CD4-positive, alpha-beta T cell (primary cell): ENCODE data around the gene FLYWCH1. TPM values are rescaled to one million over a fixed set of nuclear protein-coding genes. Genes with fewer than 3 reads are reported as not detected.

Experiments used
- ATAC-seq: fragments of 200-7000 bp; cut with Tn5 transposase; one replicate; pipeline ENCODE4 v1.10.0; 2022; ENCODE audit warnings: mild to moderate bottlenecking; ENCODE audit not compliant: poor library complexity
- CTCF ChIA-PET: fragments of 350-600 bp; sonication (Branson Sonifier 250); formaldehyde crosslinking; loops from one replicate; lab custom pipeline; 2021; ENCODE audit warnings: antibody characterized with exemption, inconsistent platforms; lab: Charles Lee
- POLR2A ChIA-PET: fragments of 350-600 bp; sonication (Branson Sonifier 250); formaldehyde crosslinking; loops from one replicate; lab custom pipeline; 2021; ENCODE audit warnings: antibody characterized with exemption, inconsistent platforms; lab: Charles Lee
- DNase-seq, 14 experiments: peaks; one replicate each; pipeline ENCODE4 v3.0.0-alpha.2; 2013 to 2020; ENCODE audit warnings: mixed read lengths in 2 of 14
- H3K27ac ChIP-seq, 2 donors: one replicate each; pipeline versions ENCODE4 v1.5.1 to v1.7.0; 2013; ENCODE audit warnings: low read length in 2 of 2, low read depth in 1 of 2, mild to moderate bottlenecking in 1 of 2
- H3K27me3 ChIP-seq, 2 experiments: 1 replicate in 1 of 2; 2 replicates in 1 of 2; pipeline versions ENCODE4 v1.6.1 to v1.7.0; 2013; ENCODE audit warnings: low read length in 2 of 2, control low read depth in 1 of 2, mild to moderate bottlenecking in 1 of 2, moderate library complexity in 1 of 2; ENCODE audit not compliant: insufficient read depth in 2 of 2, control insufficient read depth in 1 of 2
- H3K36me3 ChIP-seq: one replicate; pipeline ENCODE4 v1.6.1; 2013; ENCODE audit warnings: low read length, control low read depth; ENCODE audit not compliant: insufficient read depth
- H3K4me1 ChIP-seq: one replicate; pipeline ENCODE4 v1.6.1; 2013; ENCODE audit warnings: low read length, control low read depth; ENCODE audit not compliant: insufficient read depth
- H3K4me3 ChIP-seq: one replicate; pipeline ENCODE4 v1.5.1; 2013; ENCODE audit warnings: mild to moderate bottlenecking, low read length, moderate library complexity
- H3K9me3 ChIP-seq, 2 experiments: 1 replicate in 1 of 2; 2 replicates in 1 of 2; pipeline versions ENCODE4 v1.6.1 to v1.7.0; 2013; ENCODE audit warnings: low read length in 2 of 2, mild to moderate bottlenecking in 2 of 2, control low read depth in 1 of 2, moderate library complexity in 1 of 2; ENCODE audit not compliant: control insufficient read depth in 1 of 2, insufficient read depth in 1 of 2
- H3K27ac Mint-ChIP-seq: one replicate; pipeline ENCODE4 v1.8.0; 2020; ENCODE audit warnings: mixed read lengths
- H3K27me3 Mint-ChIP-seq: one replicate; pipeline ENCODE4 v1.8.0; 2021; ENCODE audit warnings: mixed read lengths
- H3K36me3 Mint-ChIP-seq: one replicate; pipeline ENCODE4 v1.8.0; 2021; ENCODE audit warnings: low read depth, mixed read lengths
- H3K4me1 Mint-ChIP-seq: one replicate; pipeline ENCODE4 v1.8.0; 2021; ENCODE audit warnings: low read depth, mixed read lengths
- H3K4me3 Mint-ChIP-seq: one replicate; pipeline ENCODE4 v1.8.0; 2020; ENCODE audit warnings: mild to moderate bottlenecking, mixed read lengths
- H3K9me3 Mint-ChIP-seq: one replicate; pipeline ENCODE4 v1.8.0; 2020; ENCODE audit warnings: mixed read lengths
- CTCF ChIP-seq: fragments of 200-600 bp; IDR thresholded peaks from one replicate; pipeline ENCODE4 v1.8.0; 2022; ENCODE audit warnings: antibody characterized with exemption, mild to moderate bottlenecking
- intact Hi-C, 2 experiments: fragments of 100-400 bp; cut with DNase I in 1 of 2; cut with micrococcal nuclease in 1 of 2; formaldehyde crosslinking; loops; one replicate each; pipeline versions ENCODE4 v1.15.1 to v1.9.0; 2023 to 2025; cut with DNase I, micrococcal nuclease
- total RNA-seq, 174 experiments: library from RNA in 2 of 174; stranded (reverse) in 2 of 174; gene quantifications; one replicate each; pipeline ENCODE4 v1.2.3 and lab custom pipeline; 2021 to 2026

The FLYWCH1 gene
- total RNA-seq, 2 experiments from 2014 or later = 84.8 to 97.0 TPM

- CTCF ChIA-PET = interaction anchor here (1.3 kb wide), 1 partner anchor 40 kb away, joined by 5 read pairs; no protein-coding TSS in a partner anchor
- Mint-ChIP-seq H3K9me3 (no peaks in the 10 kb centered on the region), H3K36me3 (no peaks in the 10 kb centered on the region), H3K4me3 (peak within 1 kb of the TSS; percentile 90), H3K4me1 (peaks cover 27% of the 10 kb centered on the region), H3K27ac (no peak within 1 kb of the TSS), H3K27me3 (peaks cover 41% of the 10 kb centered on the region)
- no peak for TF ChIP-seq CTCF
- Histone ChIP-seq H3K9me3 (peaks cover 0 to 33% of the 10 kb centered on the region in 2 experiments), H3K36me3 (no peaks in the 10 kb centered on the region), H3K4me1 (peaks cover 74% of the 10 kb centered on the region), H3K27me3 (peaks cover 57 to 67% of the 10 kb centered on the region in 2 experiments), H3K27ac (no peak within 1 kb of the TSS), H3K4me3 (peak within 1 kb of the TSS; percentile 38)
- ATAC-seq = peak; percentile 37
- DNase-seq = peak in 4 of 14 experiments; percentile 33 to 65 (median 51)
- intact Hi-C loops = no loop called here
- POLR2A ChIA-PET = interaction anchor here (0.7 to 2.1 kb wide), 2 partner anchors 16 to 40 kb away, joined by 3 to 9 read pairs; partner anchors contain the start of gene PKMYT1
Observed at GRCh38 chr16:2963723-2964474, 52.2 kb downstream of the FLYWCH1 start, which contains the start of gene KREMEN2. TSS of gene KREMEN2 (plus strand) at chr16:2964275. CDS start at chr16:2964521, 246 bp downstream.

DNA sequence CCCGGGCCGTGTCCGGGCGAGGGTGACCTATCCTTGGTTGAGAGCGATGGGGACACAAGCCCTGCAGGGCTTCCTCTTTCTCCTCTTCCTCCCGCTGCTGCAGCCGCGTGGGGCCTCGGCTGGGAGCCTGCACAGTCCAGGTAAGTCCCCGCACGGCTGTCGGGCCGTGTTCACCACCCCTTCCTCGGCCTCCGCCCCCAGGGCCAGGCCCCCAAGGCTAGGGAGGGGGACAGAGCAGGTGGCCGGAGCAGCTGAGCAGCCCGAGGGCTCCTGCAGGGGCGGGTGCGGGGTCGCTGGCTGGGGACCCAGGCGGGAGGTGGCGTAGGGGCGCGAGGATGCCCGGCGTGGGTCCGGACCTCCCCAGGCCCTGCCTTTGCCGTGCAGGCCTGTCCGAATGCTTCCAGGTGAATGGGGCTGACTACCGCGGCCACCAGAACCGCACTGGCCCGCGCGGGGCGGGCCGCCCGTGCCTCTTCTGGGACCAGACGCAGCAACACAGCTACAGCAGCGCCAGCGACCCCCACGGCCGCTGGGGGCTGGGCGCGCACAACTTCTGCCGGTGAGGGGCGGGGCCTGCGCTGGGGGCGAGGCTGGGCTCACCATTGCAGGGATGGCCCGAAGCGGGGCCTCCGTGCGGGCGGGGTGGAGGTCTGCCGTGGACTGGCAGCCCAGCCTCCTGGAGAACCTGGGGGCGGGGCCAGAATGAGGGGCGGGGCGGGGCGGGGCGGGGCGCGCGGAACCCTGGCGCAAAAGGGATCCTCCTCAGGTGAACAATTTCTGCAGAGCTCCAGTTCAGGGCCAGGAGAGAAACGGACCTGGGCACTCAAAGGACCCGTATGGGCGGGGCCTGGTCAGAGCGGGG is 53.0 kb downstream of the FLYWCH1 start:
- no peaks in the 10 kb centered on the region for H3K36me3 Mint-ChIP-seq
- intact Hi-C loops = loop anchor here in 1 of 2 experiments (1.0 kb wide), 1 partner anchor 16 kb away; the partner anchor contains the start of gene PKMYT1
- Histone ChIP-seq H3K27ac (no peak overlapping the region), H3K4me3 (peak overlapping the region; percentile 38), H3K9me3 (peaks cover 0 to 34% of the 10 kb centered on the region in 2 experiments), H3K4me1 (peaks cover 78% of the 10 kb centered on the region), H3K27me3 (peaks cover 57 to 68% of the 10 kb centered on the region in 2 experiments), H3K36me3 (no peaks in the 10 kb centered on the region)
- H3K27ac Mint-ChIP-seq = no peak overlapping the region
- no peak for TF ChIP-seq CTCF
- peak; percentile 32 for ATAC-seq
- peaks cover 27% of the 10 kb centered on the region for H3K4me1 Mint-ChIP-seq
- no peaks in the 10 kb centered on the region for H3K9me3 Mint-ChIP-seq
- peak in 12 of 14 experiments; percentile 26 to 81 (median 48) for DNase-seq
- peaks cover 42% of the 10 kb centered on the region for H3K27me3 Mint-ChIP-seq
- H3K4me3 Mint-ChIP-seq = peak overlapping the region; percentile 62
- ChIA-PET POLR2A (interaction anchor here (1.0 to 2.8 kb wide), 3 partner anchors 16 to 82 kb away, joined by 6 to 9 read pairs (median 9); partner anchors contain the start of genes FLYWCH2 and PKMYT1), CTCF (interaction anchor here (0.7 to 0.8 kb wide), 2 partner anchors 18 to 1289 kb away, joined by 3 read pairs; no protein-coding TSS in a partner anchor)
